HG02970 (cell line): ENCODE measurements around the gene IFITM5.
"Not testable (repeated sequence)": the region's sequence is repeated elsewhere in the genome, so short reads cannot be mapped to it uniquely, and the experiment has no call there.

Experiments
- ATAC-seq: cut with Tn5 transposase; IDR thresholded peaks from one replicate; pipeline ENCODE4 v1.9.1; 2021; ENCODE audit warnings: mild to moderate bottlenecking, moderate library complexity, moderate number of reproducible peaks; ENCODE audit not compliant: unreplicated experiment, low FRiP score

Gene IFITM5

GRCh38 chr11:286977-287820 lies 12.1 kb downstream of the IFITM5 start:
- not testable (repeated sequence) for ATAC-seq

GRCh38 chr11:285894-286220 lies 13.5 kb downstream of the IFITM5 start:
- no peak for ATAC-seq

- ATAC-seq, result no peak
Observed at GRCh38 chr11:285021-285893, 14.1 kb downstream of the IFITM5 start.

- ATAC-seq, result no peak
Observed at GRCh38 chr11:284105-285020, 15.0 kb downstream of the IFITM5 start.

- no peak for ATAC-seq
Observed at GRCh38 chr11:283405-284104, 15.8 kb downstream of the IFITM5 start.

- ATAC-seq, result no peak
Observed at GRCh38 chr11:282630-283360, 16.5 kb downstream of the IFITM5 start.

GRCh38 chr11:282171-282570 lies 17.2 kb downstream of the IFITM5 start:
- ATAC-seq, result no peak

GRCh38 chr11:281486-282161 lies 17.7 kb downstream of the IFITM5 start:
- no peak for ATAC-seq

- ATAC-seq, result no peak
Observed at GRCh38 chr11:280706-281485, 18.4 kb downstream of the IFITM5 start.

GRCh38 chr11:279966-280705 lies 19.2 kb downstream of the IFITM5 start:
- ATAC-seq, result no peak

- no peak for ATAC-seq
Observed at GRCh38 chr11:279040-279965, 20.0 kb downstream of the IFITM5 start.

- ATAC-seq, result no peak
Observed at GRCh38 chr11:278001-278951, 21.1 kb downstream of the IFITM5 start, which contains the start of gene NLRP6. TSS of gene NLRP6 (plus strand) at chr11:278407. CDS start at chr11:278570, 163 bp downstream.

- no peak for ATAC-seq
Observed at GRCh38 chr11:276219-276618, 23.1 kb downstream of the IFITM5 start.

GRCh38 chr11:272931-273198 lies 26.5 kb downstream of the IFITM5 start:
- ATAC-seq, result no peak

GRCh38 chr11:272195-272930 lies 27.0 kb downstream of the IFITM5 start:
- no peak for ATAC-seq
